NCI-H524 treated with DMSO at 0.1 percent for 48 hours (cell line): Measurements from ENCODE around the gene GPC6.
A peak's percentile ranks its signal among the peaks of the same experiment; 100 is the strongest.
"Not testable (repeated sequence)": the region's sequence is repeated elsewhere in the genome, so short reads cannot be mapped to it uniquely, and the experiment has no call there.

Experiments used
- DNase-seq: peaks from one replicate; lab custom pipeline; 2025; lab: John Stamatoyannopoulos, UW

GPC6 gene

GRCh38 chr13:94325650-94326049, 1099.0 kb downstream of the GPC6 start:
- DNase-seq, result no peak

- no peak for DNase-seq
Measured at GRCh38 chr13:94327318-94327717, 1100.7 kb downstream of the GPC6 start.

GRCh38 chr13:94328381-94329041, 1101.9 kb downstream of the GPC6 start:
- DNase-seq, result no peak

- no peak for DNase-seq
Measured at GRCh38 chr13:94329277-94329676, 1102.7 kb downstream of the GPC6 start.

GRCh38 chr13:94329754-94330551, 1103.3 kb downstream of the GPC6 start:
- no peak for DNase-seq

GRCh38 chr13:94330552-94331071, 1104.0 kb downstream of the GPC6 start:
- no peak for DNase-seq

GRCh38 chr13:94331281-94331680, 1104.7 kb downstream of the GPC6 start:
- peak; percentile 18 for DNase-seq

GRCh38 chr13:94332359-94333096, 1105.9 kb downstream of the GPC6 start:
- no peak for DNase-seq

GRCh38 chr13:94333131-94333820, 1106.7 kb downstream of the GPC6 start:
- no peak for DNase-seq

- no peak for DNase-seq
Measured at GRCh38 chr13:94335761-94336526, 1109.3 kb downstream of the GPC6 start.

- no peak for DNase-seq
Measured at GRCh38 chr13:94339116-94339687, 1112.6 kb downstream of the GPC6 start.

- DNase-seq, result no peak
Measured at GRCh38 chr13:94342436-94343242, 1116.0 kb downstream of the GPC6 start.

GRCh38 chr13:94343243-94343585, 1116.6 kb downstream of the GPC6 start:
- no peak for DNase-seq

GRCh38 chr13:94343687-94344086, 1117.1 kb downstream of the GPC6 start:
- not testable (repeated sequence) for DNase-seq

- no peak for DNase-seq
Measured at GRCh38 chr13:94344126-94344818, 1117.7 kb downstream of the GPC6 start.

GRCh38 chr13:94345374-94346195, 1119.0 kb downstream of the GPC6 start:
- peak; percentile 44 for DNase-seq

- DNase-seq, result no peak
Measured at GRCh38 chr13:94346261-94347019, 1119.8 kb downstream of the GPC6 start.
